Liver (tissue), 9 donors: ENCODE results near the gene AMT. TPM values are rescaled to one million over a fixed set of nuclear protein-coding genes. Genes with fewer than 3 reads are reported as not detected.

ENCODE experiments used
- DNase-seq: peaks from one replicate; pipeline ENCODE4 v3.0.0-alpha.2; 2017; ENCODE audit warnings: low spot score
- H3K27ac ChIP-seq, 2 donors: one replicate each; pipeline ENCODE4 v1.7.0; 2013; ENCODE audit warnings: inconsistent platforms in 2 of 2, low read length in 2 of 2, control low read depth in 1 of 2, low read depth in 1 of 2, mild to moderate bottlenecking in 1 of 2
- H3K27me3 ChIP-seq, 4 donors: one replicate each; pipeline versions ENCODE4 v1.6.1 to v1.7.0; 2013; ENCODE audit warnings: low read length in 3 of 4, inconsistent platforms in 1 of 4, mild to moderate bottlenecking in 1 of 4, moderate library complexity in 1 of 4; ENCODE audit not compliant: control insufficient read depth in 4 of 4, insufficient read depth in 4 of 4
- H3K36me3 ChIP-seq, 4 donors: one replicate each; pipeline versions ENCODE4 v1.6.1 to v1.7.0; 2013; ENCODE audit warnings: low read length in 3 of 4, mild to moderate bottlenecking in 3 of 4, low read depth in 1 of 4, moderate library complexity in 1 of 4; ENCODE audit not compliant: control insufficient read depth in 4 of 4, insufficient read depth in 3 of 4
- H3K4me1 ChIP-seq, 4 donors: one replicate each; pipeline versions ENCODE4 v1.6.1 to v1.7.0; 2013; ENCODE audit warnings: low read length in 3 of 4, mild to moderate bottlenecking in 3 of 4, moderate library complexity in 1 of 4; ENCODE audit not compliant: control insufficient read depth in 4 of 4, insufficient read depth in 4 of 4
- H3K4me3 ChIP-seq, 3 donors: one replicate each; pipeline versions ENCODE4 v1.6.1 to v1.7.0; 2013; ENCODE audit warnings: low read length in 3 of 3, control low read depth in 1 of 3, low read depth in 1 of 3, mild to moderate bottlenecking in 1 of 3
- H3K9ac ChIP-seq, 2 donors: one replicate each; pipeline ENCODE4 v1.7.0; 2013; ENCODE audit warnings: low read length in 2 of 2, mild to moderate bottlenecking in 2 of 2, moderate library complexity in 2 of 2, control low read depth in 1 of 2, low read depth in 1 of 2
- H3K9me3 ChIP-seq, 4 donors: one replicate each; pipeline versions ENCODE4 v1.6.1 to v1.7.0; 2013; ENCODE audit warnings: low read length in 3 of 4; ENCODE audit not compliant: control insufficient read depth in 4 of 4
- EGR1 ChIP-seq, 2 donors: IDR thresholded peaks; 2 replicates each; pipeline ENCODE4 v1.6.1; 2016 to 2018; ENCODE audit warnings: antibody characterized with exemption in 2 of 2, low read depth in 2 of 2
- FOXA1 ChIP-seq: IDR thresholded peaks from 2 replicates; pipeline ENCODE4 v1.6.1; 2016; ENCODE audit warnings: antibody characterized with exemption
- FOXA2 ChIP-seq: IDR thresholded peaks from 2 replicates; pipeline ENCODE4 v1.6.1; 2016; ENCODE audit warnings: antibody characterized with exemption
- GABPA ChIP-seq, 2 donors: IDR thresholded peaks in 1 of 2; conservative IDR thresholded peaks in 1 of 2; 2 replicates each; pipeline ENCODE4 v1.6.1; 2016; ENCODE audit warnings: antibody characterized with exemption in 2 of 2, mild to moderate bottlenecking in 1 of 2, moderate library complexity in 1 of 2
- HNF4A ChIP-seq, 2 donors: conservative IDR thresholded peaks; 2 replicates each; pipeline ENCODE4 v1.6.1; 2016; ENCODE audit warnings: antibody characterized with exemption in 2 of 2, mild to moderate bottlenecking in 2 of 2
- HNF4G ChIP-seq: IDR thresholded peaks from 2 replicates; pipeline ENCODE4 v1.6.1; 2016; ENCODE audit warnings: antibody characterized with exemption
- JUND ChIP-seq, 2 donors: IDR thresholded peaks; 2 replicates each; pipeline ENCODE4 v1.6.1; 2016; ENCODE audit warnings: antibody characterized with exemption in 2 of 2
- NR2F2 ChIP-seq: IDR thresholded peaks from 2 replicates; pipeline ENCODE4 v1.6.1; 2016; ENCODE audit warnings: antibody characterized with exemption
- RAD21 ChIP-seq, 2 donors: IDR thresholded peaks; 2 replicates each; pipeline ENCODE4 v1.6.1; 2016; ENCODE audit warnings: antibody characterized with exemption in 2 of 2, mild to moderate bottlenecking in 2 of 2
- RXRA ChIP-seq, 2 donors: IDR thresholded peaks; 2 replicates each; pipeline ENCODE4 v1.6.1; 2017 to 2018; ENCODE audit warnings: antibody characterized with exemption in 2 of 2, mild to moderate bottlenecking in 1 of 2
- SP1 ChIP-seq: IDR thresholded peaks from 2 replicates; pipeline ENCODE4 v1.6.1; 2018; ENCODE audit warnings: antibody characterized with exemption, mild to moderate bottlenecking
- TAF1 ChIP-seq: conservative IDR thresholded peaks from 2 replicates; pipeline ENCODE4 v1.6.1; 2016; ENCODE audit warnings: antibody characterized with exemption, mild to moderate bottlenecking
- YY1 ChIP-seq: IDR thresholded peaks from 2 replicates; pipeline ENCODE4 v1.6.1; 2016; ENCODE audit warnings: antibody characterized with exemption, mild to moderate bottlenecking
- WGBS: extraction: QIAGEN DNeasy Blood & Tissue Kit; methylation state at CpG from one replicate; pipeline ENCODE4 v1.1.7; 2013; 5-methylcytosine and 5-hydroxymethylcytosine counted together
- polyA plus RNA-seq, 2 donors: library from polyadenylated mRNA; stranded (reverse) in 1 of 2; unstranded in 1 of 2; fragments of 200-250 nt in 1 of 2; fragments of >200 nt in 1 of 2; fragmentation: Nextera tagmentation in 1 of 2; extraction: Ambion mirVana in 1 of 2; gene quantifications; one replicate each; pipeline versions ENCODE4 v1.2.1 to v1.2.3, GENCODE V29; 2013 to 2015
- total RNA-seq, 2 donors: library from RNA; depleted of rRNA; stranded (reverse); fragments of >200 nt; gene quantifications; one replicate each; pipeline ENCODE4 v1.2.3, GENCODE V29; 2014
- TF ChIP-seq, protein P1 (sequence below): fragments of 150-350 bp; IDR thresholded peaks from 2 replicates; pipeline ENCODE4 v1.5.1; 2017; ENCODE audit warnings: improper control_type of control experiment, low read depth, low read length; ENCODE audit not compliant: missing input control
- TF ChIP-seq, protein P2 (sequence below): IDR thresholded peaks from 2 replicates; pipeline ENCODE4 v1.6.1; 2016; ENCODE audit warnings: antibody characterized with exemption
- TF ChIP-seq, protein P3 (sequence below): IDR thresholded peaks from 2 replicates; pipeline ENCODE4 v1.6.1; 2016; ENCODE audit warnings: antibody characterized with exemption
- TF ChIP-seq, protein P4 (sequence below): IDR thresholded peaks from 2 replicates; pipeline ENCODE4 v1.6.1; 2016; ENCODE audit warnings: antibody characterized with exemption
- TF ChIP-seq, protein P5 (sequence below): IDR thresholded peaks from 2 replicates; pipeline ENCODE4 v1.6.1; 2016; ENCODE audit warnings: antibody characterized with exemption, mild to moderate bottlenecking
- donor health status: healthy.
- donor health status: healthy.
- donor health status: healthy.
- donor health status: healthy.
- donor health status: healthy.

AMT gene
- total and polyA plus RNA-seq, 4 donors: 15.6 to 28.7 (median 25.5) TPM

DNA sequence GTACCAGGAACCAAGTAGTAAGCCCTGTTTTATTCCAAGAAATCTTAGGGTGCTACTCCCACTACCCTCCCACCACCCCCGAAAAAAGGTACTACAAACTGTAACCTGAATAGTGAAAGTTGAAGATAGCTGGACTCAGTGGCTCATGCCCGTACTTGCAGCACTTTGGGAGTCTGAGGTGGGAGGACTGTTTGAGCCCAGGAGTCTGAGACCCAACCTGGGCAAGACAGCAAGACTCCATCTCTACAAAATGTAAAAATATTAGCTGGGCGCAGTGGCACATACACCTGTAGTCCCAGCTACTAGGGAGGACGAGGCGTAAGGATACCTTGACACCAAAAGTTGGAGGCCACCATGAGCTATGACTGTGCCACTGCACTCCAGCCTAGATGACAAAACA lies 18.4 kb downstream of the AMT start:
- Histone ChIP-seq H3K27ac (no peak overlapping the region), H3K27me3 (no peaks in the 10 kb centered on the region), H3K36me3 (peaks cover 0 to 6% (median 1%) of the 10 kb centered on the region in 4 donors), H3K9me3 (no peaks in the 10 kb centered on the region), H3K9ac (no peak overlapping the region), H3K4me1 (peaks cover 0 to 20% (median 7%) of the 10 kb centered on the region in 4 donors), H3K4me3 (no peak overlapping the region)
- 93% methylated on average over 5 of the region's 5 CpGs for WGBS
- DNase-seq: no peak
- TF ChIP-seq, protein P1, sequence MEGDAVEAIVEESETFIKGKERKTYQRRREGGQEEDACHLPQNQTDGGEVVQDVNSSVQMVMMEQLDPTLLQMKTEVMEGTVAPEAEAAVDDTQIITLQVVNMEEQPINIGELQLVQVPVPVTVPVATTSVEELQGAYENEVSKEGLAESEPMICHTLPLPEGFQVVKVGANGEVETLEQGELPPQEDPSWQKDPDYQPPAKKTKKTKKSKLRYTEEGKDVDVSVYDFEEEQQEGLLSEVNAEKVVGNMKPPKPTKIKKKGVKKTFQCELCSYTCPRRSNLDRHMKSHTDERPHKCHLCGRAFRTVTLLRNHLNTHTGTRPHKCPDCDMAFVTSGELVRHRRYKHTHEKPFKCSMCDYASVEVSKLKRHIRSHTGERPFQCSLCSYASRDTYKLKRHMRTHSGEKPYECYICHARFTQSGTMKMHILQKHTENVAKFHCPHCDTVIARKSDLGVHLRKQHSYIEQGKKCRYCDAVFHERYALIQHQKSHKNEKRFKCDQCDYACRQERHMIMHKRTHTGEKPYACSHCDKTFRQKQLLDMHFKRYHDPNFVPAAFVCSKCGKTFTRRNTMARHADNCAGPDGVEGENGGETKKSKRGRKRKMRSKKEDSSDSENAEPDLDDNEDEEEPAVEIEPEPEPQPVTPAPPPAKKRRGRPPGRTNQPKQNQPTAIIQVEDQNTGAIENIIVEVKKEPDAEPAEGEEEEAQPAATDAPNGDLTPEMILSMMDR: no peak
- TF ChIP-seq RAD21 (IDR thresholded peaks at IDR 0.05) (no peak), GABPA (IDR thresholded peaks at IDR 0.05 in 1 of 2, conservative IDR thresholded peaks at IDR 0.05 in 1 of 2) (no peak), FOXA2 (no peak), FOXA1 (no peak), NR2F2 (no peak)

DNA sequence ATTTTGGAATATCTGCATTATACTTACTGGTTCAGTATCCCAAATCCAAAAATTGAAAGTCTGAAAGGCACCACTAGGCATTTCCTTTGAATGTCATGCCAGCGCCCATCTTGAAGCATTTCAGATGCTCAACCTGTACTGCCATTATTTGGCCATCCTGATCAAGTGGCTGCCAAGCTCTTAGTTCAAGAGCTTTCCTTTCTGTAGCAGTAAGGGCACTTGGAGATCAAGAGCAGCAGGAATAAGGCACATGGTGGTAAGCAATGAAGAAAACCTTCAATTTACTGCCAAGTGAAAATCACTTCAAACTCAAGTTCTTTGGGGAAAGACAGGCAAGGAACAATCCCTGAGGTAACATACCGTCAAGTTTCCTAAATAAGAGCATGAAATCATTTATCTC lies 20.5 kb downstream of the AMT start:
- no peak overlapping the region for H3K4me3 ChIP-seq
- no peaks in the 10 kb centered on the region for H3K27me3 ChIP-seq
- no peaks in the 10 kb centered on the region for H3K9me3 ChIP-seq
- H3K27ac ChIP-seq: no peak overlapping the region
- H3K36me3 ChIP-seq: peaks cover 0 to 7% (median 2%) of the 10 kb centered on the region in 4 donors
- H3K4me1 ChIP-seq: peaks cover 3 to 13% (median 3%) of the 10 kb centered on the region in 4 donors
- no peak for TF ChIP-seq RAD21 (IDR thresholded peaks at IDR 0.05)
- TF ChIP-seq, protein P2, sequence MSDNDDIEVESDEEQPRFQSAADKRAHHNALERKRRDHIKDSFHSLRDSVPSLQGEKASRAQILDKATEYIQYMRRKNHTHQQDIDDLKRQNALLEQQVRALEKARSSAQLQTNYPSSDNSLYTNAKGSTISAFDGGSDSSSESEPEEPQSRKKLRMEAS: no peak
- TF ChIP-seq EGR1 (IDR thresholded peaks at IDR 0.05; ENCODE audit: low read depth in 2 of 2): no peak
- TF ChIP-seq NR2F2: no peak
- no peak for TF ChIP-seq SP1
- no peak for TF ChIP-seq HNF4A (conservative IDR thresholded peaks at IDR 0.05)
- TF ChIP-seq TAF1: no peak
- TF ChIP-seq FOXA1: no peak
- no peak for TF ChIP-seq JUND (IDR thresholded peaks at IDR 0.05)
- TF ChIP-seq, protein P3, sequence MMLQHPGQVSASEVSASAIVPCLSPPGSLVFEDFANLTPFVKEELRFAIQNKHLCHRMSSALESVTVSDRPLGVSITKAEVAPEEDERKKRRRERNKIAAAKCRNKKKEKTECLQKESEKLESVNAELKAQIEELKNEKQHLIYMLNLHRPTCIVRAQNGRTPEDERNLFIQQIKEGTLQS: no peak
- TF ChIP-seq YY1: no peak
- TF ChIP-seq, protein P4, sequence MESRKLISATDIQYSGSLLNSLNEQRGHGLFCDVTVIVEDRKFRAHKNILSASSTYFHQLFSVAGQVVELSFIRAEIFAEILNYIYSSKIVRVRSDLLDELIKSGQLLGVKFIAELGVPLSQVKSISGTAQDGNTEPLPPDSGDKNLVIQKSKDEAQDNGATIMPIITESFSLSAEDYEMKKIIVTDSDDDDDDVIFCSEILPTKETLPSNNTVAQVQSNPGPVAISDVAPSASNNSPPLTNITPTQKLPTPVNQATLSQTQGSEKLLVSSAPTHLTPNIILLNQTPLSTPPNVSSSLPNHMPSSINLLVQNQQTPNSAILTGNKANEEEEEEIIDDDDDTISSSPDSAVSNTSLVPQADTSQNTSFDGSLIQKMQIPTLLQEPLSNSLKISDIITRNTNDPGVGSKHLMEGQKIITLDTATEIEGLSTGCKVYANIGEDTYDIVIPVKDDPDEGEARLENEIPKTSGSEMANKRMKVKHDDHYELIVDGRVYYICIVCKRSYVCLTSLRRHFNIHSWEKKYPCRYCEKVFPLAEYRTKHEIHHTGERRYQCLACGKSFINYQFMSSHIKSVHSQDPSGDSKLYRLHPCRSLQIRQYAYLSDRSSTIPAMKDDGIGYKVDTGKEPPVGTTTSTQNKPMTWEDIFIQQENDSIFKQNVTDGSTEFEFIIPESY: no peak
- no peak for TF ChIP-seq RXRA (IDR thresholded peaks at IDR 0.05)
- TF ChIP-seq FOXA2: no peak
- TF ChIP-seq HNF4G: no peak
- TF ChIP-seq, protein P1: no peak
- TF ChIP-seq, protein P5, sequence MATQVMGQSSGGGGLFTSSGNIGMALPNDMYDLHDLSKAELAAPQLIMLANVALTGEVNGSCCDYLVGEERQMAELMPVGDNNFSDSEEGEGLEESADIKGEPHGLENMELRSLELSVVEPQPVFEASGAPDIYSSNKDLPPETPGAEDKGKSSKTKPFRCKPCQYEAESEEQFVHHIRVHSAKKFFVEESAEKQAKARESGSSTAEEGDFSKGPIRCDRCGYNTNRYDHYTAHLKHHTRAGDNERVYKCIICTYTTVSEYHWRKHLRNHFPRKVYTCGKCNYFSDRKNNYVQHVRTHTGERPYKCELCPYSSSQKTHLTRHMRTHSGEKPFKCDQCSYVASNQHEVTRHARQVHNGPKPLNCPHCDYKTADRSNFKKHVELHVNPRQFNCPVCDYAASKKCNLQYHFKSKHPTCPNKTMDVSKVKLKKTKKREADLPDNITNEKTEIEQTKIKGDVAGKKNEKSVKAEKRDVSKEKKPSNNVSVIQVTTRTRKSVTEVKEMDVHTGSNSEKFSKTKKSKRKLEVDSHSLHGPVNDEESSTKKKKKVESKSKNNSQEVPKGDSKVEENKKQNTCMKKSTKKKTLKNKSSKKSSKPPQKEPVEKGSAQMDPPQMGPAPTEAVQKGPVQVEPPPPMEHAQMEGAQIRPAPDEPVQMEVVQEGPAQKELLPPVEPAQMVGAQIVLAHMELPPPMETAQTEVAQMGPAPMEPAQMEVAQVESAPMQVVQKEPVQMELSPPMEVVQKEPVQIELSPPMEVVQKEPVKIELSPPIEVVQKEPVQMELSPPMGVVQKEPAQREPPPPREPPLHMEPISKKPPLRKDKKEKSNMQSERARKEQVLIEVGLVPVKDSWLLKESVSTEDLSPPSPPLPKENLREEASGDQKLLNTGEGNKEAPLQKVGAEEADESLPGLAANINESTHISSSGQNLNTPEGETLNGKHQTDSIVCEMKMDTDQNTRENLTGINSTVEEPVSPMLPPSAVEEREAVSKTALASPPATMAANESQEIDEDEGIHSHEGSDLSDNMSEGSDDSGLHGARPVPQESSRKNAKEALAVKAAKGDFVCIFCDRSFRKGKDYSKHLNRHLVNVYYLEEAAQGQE: no peak
- no peak for TF ChIP-seq GABPA (IDR thresholded peaks at IDR 0.05 in 1 of 2, conservative IDR thresholded peaks at IDR 0.05 in 1 of 2)
- no peak for DNase-seq
- 88% methylated on average over 2 of the region's 2 CpGs for WGBS
- H3K9ac ChIP-seq: no peak overlapping the region
